Uterus (tissue), 2 donors: ENCODE measurements around the gene VIT.
"Not testable (repeated sequence)": the region's sequence is repeated elsewhere in the genome, so short reads cannot be mapped to it uniquely, and the experiment has no call there.

ENCODE experiments used
- CTCF ChIP-seq, 4 experiments: fragments of 200-600 bp in 2 of 4; fragments of 450-650 bp in 2 of 4; sonication (generic) in 2 of 4; IDR thresholded peaks; one replicate each; pipeline ENCODE4 v1.5.1; 2016 to 2019; ENCODE audit warnings: antibody characterized with exemption in 4 of 4, mild to moderate bottlenecking in 2 of 4, moderate library complexity in 1 of 4
- POLR2A ChIP-seq, 2 donors: fragments of 450-650 bp; IDR thresholded peaks; one replicate each; pipeline ENCODE4 v1.6.1; 2016; ENCODE audit warnings: antibody characterized with exemption in 2 of 2, mild to moderate bottlenecking in 1 of 2, moderate library complexity in 1 of 2

GRCh38 chr2:36689013-36689412 is 7.5 kb upstream of the VIT start:
- TF ChIP-seq POLR2A, CTCF (IDR thresholded peaks at IDR 0.05): not testable (repeated sequence)
